ENCODE results near the gene NBR1.
"Not testable (repeated sequence)": the region's sequence is repeated elsewhere in the genome, so short reads cannot be mapped to it uniquely, and the experiment has no call there.

NBR1 gene

DNA sequence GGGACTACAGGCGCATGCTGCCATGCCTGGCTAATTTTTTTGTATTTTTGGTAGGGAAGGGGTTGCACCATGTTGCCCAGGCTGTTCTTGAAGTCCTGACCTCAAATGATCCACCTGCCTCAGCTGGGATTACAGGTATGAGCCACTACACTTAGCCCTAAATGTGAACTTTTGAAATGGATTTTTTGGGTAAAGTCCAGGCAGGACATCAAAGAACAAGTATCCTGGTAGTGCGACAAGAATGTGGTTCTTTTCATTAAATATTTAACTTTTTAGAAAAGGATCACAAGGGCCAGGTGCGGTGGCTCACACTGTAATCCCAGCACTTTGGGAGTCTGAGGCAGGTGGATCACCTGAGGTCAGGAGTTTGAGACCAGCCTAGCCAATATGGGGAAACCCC is 15.3 kb upstream of the NBR1 start:
- no peak for FAIRE-seq
- DNase-seq (ENCODE audit: insufficient read length, low spot score) = no peak

DNA sequence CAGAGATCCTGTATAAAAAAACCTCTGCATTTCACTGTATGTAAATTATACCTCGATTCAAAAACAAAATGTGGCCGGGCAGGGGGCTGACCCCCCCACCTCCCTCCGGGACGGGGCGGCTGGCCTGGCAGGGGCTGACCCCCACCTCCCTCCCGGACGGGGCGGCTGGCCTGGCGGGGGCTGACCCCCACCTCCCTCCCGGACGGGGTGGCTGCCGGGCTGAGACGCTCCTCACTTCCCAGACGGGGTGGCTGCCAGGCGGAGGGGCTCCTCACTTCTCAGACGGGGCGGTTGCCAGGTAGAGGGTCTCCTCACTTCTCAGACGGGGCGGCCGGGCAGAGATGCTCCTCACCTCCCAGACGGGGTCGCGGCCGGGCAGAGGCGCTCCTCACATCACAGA is 11.8 kb upstream of the NBR1 start:
- FAIRE-seq; DNase-seq (ENCODE audit: insufficient read length, low spot score): not testable (repeated sequence)

DNA sequence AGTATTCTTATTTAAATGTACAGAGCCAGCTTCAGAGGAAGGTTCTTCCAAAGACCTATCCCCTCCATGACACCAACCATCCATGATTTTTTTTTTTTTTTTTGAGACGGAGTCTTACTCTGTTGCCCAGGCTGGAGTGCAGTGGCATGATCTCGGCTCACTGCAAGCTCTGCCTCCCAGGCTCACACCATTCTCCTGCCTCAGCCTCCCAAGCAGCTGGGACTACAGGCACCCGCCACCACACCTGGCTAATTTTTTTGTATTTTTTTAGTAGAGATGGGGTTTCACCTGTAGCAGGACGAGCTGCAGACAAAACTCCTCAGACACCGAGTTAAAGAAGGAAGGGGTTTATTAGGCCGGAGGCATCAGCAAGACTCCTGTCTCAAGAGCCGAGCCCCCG is 11.1 kb upstream of the NBR1 start:
- DNase-seq (ENCODE audit: insufficient read length, low spot score); FAIRE-seq: not testable (repeated sequence)

DNA sequence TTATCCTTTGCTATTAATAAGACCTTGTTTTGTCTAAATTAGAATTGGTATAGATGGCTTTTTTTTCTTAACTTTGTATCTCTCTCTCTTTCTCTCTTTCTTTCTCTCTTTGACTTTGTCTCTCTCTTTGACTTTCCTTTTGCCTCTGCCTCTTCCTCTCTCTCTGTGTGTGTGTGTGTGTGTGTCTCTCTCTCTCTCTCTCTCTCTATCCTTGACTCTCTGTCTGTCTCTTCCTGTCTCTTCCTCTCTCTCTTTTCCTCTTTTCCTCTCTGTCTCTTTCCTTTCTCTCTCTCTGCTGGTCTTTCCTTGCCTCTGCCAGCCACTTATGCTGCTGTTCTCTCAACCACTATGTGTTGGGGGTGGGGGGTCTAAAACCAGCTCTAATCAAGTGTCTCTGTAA is 5.0 kb upstream of the NBR1 start:
- not testable (repeated sequence) for DNase-seq (ENCODE audit: insufficient read length, low spot score); FAIRE-seq

DNA sequence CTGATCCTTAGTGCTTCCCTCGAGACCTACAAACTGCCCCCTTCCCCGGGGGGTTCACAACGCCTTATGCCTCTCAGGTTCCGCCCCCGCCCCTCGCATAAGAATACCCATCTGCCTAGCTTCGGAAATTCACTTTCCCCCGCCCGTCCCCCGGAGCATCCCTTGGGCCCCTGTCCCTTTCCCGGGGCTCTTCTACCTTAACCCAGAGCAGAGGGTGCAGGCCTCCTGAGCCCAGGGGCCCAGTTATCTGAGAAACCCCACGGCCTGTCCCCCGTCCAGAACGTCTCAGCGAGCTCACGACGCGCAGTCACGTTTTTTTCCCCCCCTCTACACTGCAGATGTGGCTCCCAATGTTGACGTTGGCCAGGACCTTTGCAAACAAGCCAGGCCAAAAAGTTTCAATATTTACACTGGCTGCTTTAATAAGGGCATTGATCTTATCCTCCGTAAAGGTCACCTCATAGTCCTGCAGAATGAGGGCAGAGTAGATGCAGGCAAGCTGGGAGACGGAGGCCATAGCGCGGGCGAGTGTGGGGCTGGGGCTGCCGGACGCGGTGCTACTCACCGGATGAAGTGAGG is 1.4 kb upstream of the NBR1 start:
- no peak for FAIRE-seq
- DNase-seq (ENCODE audit: insufficient read length, low spot score) = no peak

DNA sequence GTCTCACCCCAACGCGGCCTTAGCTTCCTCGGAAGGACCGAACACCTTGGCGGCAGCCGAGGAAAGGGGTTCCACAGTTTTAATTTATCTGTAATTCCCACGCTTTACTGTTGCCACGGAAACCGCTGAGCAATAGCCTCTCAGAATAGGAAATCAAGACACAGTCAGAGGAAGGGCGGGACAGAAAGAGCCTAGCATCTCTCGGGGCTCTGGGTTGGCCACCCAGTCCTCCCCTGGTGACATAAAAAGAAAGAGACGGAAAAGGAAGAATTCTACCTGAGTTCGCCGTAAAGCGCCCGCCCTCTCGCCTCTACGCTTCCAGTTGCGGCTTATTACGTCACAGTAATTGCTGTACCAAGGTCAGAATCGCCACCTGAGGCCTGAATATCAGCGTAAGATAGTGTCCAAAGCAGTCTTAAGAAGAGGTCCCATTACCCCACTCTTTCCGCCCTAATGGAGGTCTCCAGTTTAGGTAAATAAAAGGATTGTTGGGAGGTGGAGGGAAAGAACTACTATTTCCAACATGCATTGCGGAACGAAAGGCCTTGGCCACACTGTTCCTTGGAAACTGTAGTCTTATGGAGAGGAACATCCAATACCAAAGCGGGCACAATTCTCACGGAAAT is 761 bp upstream of the NBR1 start:
- DNase-seq (ENCODE audit: insufficient read length, low spot score) (peak; percentile 86), FAIRE-seq (peak; percentile 94)

GRCh38 chr17:43171586-43172487 is 823 bp downstream of the NBR1 start:
- peak; percentile 63 for FAIRE-seq
- DNase-seq (ENCODE audit: insufficient read length, low spot score) = no peak

- DNase-seq (ENCODE audit: insufficient read length, low spot score) (no peak), FAIRE-seq (no peak)
Observed at GRCh38 chr17:43175213-43176118, 4.5 kb downstream of the NBR1 start.

- DNase-seq (ENCODE audit: insufficient read length, low spot score) (no peak), FAIRE-seq (no peak)
Observed at GRCh38 chr17:43176119-43176570, 5.1 kb downstream of the NBR1 start.

DNA sequence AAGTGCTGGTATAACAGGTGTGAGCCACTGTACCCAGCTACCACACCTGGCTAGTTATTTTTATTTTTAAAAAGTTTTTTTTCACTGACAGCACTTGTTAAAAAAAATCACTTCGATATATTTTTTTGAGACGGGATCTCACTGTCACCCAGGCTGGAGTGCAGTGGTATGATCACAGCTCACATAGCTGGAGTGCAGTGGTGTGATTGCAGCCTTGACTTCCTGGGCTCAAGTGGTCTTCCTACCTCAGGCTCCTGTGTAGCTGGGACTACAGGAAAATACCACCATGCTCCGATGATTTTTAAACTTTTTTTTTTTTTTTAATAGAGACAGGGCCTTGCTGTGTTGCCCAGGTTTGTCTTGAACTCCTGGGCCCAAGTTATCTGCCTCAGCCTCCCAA is 12.9 kb downstream of the NBR1 start:
- DNase-seq (ENCODE audit: insufficient read length, low spot score) = no peak
- FAIRE-seq = no peak

DNA sequence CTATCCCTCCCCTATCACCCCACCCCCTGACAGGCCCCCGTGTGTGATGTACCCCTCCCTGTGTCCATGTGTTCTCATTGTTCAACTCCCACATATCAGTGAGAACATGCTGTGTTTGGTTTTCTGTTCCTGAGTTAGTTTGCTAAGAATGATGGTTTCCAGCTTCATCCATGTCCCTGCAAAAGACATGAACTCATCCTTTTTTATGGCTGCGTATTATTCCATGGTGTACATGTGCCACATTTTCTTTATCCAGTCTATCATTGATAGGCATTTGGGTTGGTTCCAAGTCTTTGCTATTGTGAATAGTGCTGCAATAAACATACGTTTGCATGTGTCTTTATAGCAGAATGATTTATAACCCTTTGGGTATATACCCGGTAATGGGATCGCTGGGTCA is 15.6 kb downstream of the NBR1 start:
- not testable (repeated sequence) for DNase-seq (ENCODE audit: insufficient read length, low spot score); FAIRE-seq

- DNase-seq (ENCODE audit: insufficient read length, low spot score) (no peak), FAIRE-seq (no peak)
Observed at GRCh38 chr17:43193251-43193650, 22.2 kb downstream of the NBR1 start.

DNA sequence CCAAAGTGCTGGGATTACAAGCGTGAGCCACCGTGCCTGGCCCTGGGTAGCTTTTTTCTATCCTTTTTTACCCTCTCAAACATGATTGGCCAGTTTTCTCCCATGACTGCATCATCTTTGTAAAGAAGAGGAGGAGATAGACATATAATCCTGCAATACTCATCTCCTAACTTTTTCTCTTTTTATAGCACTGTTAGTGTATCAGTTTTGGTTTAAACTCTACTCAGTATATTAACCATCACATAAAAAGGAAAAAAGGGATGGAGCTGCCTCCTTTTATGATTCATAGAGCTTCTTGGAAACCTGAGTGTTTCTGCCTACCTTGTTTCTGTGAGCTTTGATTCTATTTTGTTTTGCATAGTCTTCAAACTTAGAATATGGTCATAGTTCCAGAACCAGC is 28.6 kb downstream of the NBR1 start:
- FAIRE-seq = no peak
- DNase-seq (ENCODE audit: insufficient read length, low spot score) = no peak

- no peak for FAIRE-seq
Observed at GRCh38 chr17:43200127-43200526, 29.1 kb downstream of the NBR1 start.

GRCh38 chr17:43203013-43203412 is 32.0 kb downstream of the NBR1 start:
- not testable (repeated sequence) for DNase-seq (ENCODE audit: insufficient read length, low spot score); FAIRE-seq

More at GRCh38 chr17:43200127-43200526, 29.1 kb downstream of the NBR1 start:
- DNase-seq (ENCODE audit: insufficient read length, low spot score) = no peak

GRCh38 chr17:43210576-43210975 is 39.6 kb downstream of the NBR1 start:
- DNase-seq (ENCODE audit: insufficient read length, low spot score) (no peak), FAIRE-seq (peak; percentile 55)

GRCh38 chr17:43211123-43211479 is 40.1 kb downstream of the NBR1 start:
- DNase-seq (ENCODE audit: insufficient read length, low spot score) (no peak), FAIRE-seq (no peak)

GRCh38 chr17:43211480-43212402 is 40.7 kb downstream of the NBR1 start, which contains the start of gene TMEM106A:
TSS of gene TMEM106A (plus strand) at chr17:43211875. CDS start at chr17:43213042, 1,167 bp downstream.
- FAIRE-seq (peak; percentile 85), DNase-seq (ENCODE audit: insufficient read length, low spot score) (peak; percentile 86)

Data from GM19239 (cell line).